WTC11 (cell line): ENCODE measurements around the gene PFKFB4. TPM values are rescaled to one million over a fixed set of nuclear protein-coding genes. Genes with fewer than 3 reads are reported as not detected.

Experiments used
- ATAC-seq: fragments of 200-7000 bp; cut with Tn5 transposase; 2 replicates; pipeline ENCODE4 v1.10.0; 2021; ENCODE audit warnings: mild to moderate bottlenecking, moderate library complexity
- CTCF ChIA-PET: fragments of 300-600 bp; sonication (Branson Sonifier 250); formaldehyde crosslinking; loops from one replicate; lab custom pipeline; 2021; ENCODE audit warnings: antibody characterized with exemption; lab: Charles Lee
- POLR2A ChIA-PET: fragments of 350-600 bp; sonication (Branson Sonifier 250); formaldehyde crosslinking; loops from one replicate; lab custom pipeline; 2021; ENCODE audit warnings: antibody characterized with exemption; lab: Charles Lee
- DNase-seq: peaks from one replicate; pipeline ENCODE4 v3.0.0; 2021; ENCODE audit warnings: low spot score
- H3K27ac Mint-ChIP-seq: 2 replicates; pipeline ENCODE4 v1.8.0; 2021; ENCODE audit warnings: mixed read lengths
- H3K27me3 Mint-ChIP-seq: 2 replicates; pipeline ENCODE4 v1.8.0; 2021; ENCODE audit warnings: low read depth, mild to moderate bottlenecking, moderate library complexity, mixed read lengths
- H3K36me3 Mint-ChIP-seq: 2 replicates; pipeline ENCODE4 v1.8.0; 2021; ENCODE audit warnings: mixed read lengths
- H3K4me1 Mint-ChIP-seq: 2 replicates; pipeline ENCODE4 v1.8.0; 2022; ENCODE audit warnings: mixed read lengths
- H3K4me3 Mint-ChIP-seq: 2 replicates; pipeline ENCODE4 v1.8.0; 2021; ENCODE audit warnings: mild to moderate bottlenecking, moderate library complexity, mixed read lengths
- H3K9me3 Mint-ChIP-seq: 2 replicates; pipeline ENCODE4 v1.8.0; 2021; ENCODE audit warnings: mixed read lengths
- ATF1 ChIP-seq: sonication (generic); formaldehyde crosslinking; IDR thresholded peaks from 2 replicates; pipeline ENCODE4 v1.8.1; 2023; ENCODE audit warnings: mild to moderate bottlenecking, moderate library complexity, missing genetic modification reagents
- ATF2 ChIP-seq: sonication (generic); formaldehyde crosslinking; IDR thresholded peaks from 2 replicates; pipeline ENCODE4 v1.8.1; 2022; ENCODE audit warnings: low read depth, missing genetic modification reagents, borderline replicate concordance
- EMX1 ChIP-seq: fragments of 250-450 bp; sonication (Bioruptor Pico); IDR thresholded peaks from 2 replicates; pipeline ENCODE4 v1.8.0; 2021; ENCODE audit warnings: mild to moderate bottlenecking
- ETV6 ChIP-seq: sonication (generic); formaldehyde crosslinking; IDR thresholded peaks from 2 replicates; pipeline ENCODE4 v1.8.1; 2022; ENCODE audit warnings: mild to moderate bottlenecking, missing genetic modification reagents
- FOXJ3 ChIP-seq: sonication (generic); formaldehyde crosslinking; IDR thresholded peaks from 2 replicates; pipeline ENCODE4 v1.9.0; 2021; ENCODE audit warnings: missing genetic modification reagents, mild to moderate bottlenecking, borderline replicate concordance
- PRDM15 ChIP-seq: sonication (generic); formaldehyde crosslinking; IDR thresholded peaks from 2 replicates; pipeline ENCODE4 v1.8.0; 2022; ENCODE audit warnings: missing genetic modification reagents
- SOX15 ChIP-seq: fragments of 250-450 bp; sonication (Bioruptor Pico); IDR thresholded peaks from 2 replicates; pipeline ENCODE4 v1.9.0; 2021; ENCODE audit warnings: mild to moderate bottlenecking
- STAT6 ChIP-seq: sonication (generic); formaldehyde crosslinking; conservative IDR thresholded peaks from 2 replicates; pipeline ENCODE4 v1.8.1; 2023; ENCODE audit warnings: mild to moderate bottlenecking, low read depth, missing genetic modification reagents, moderate library complexity
- TEAD1 ChIP-seq: sonication (generic); formaldehyde crosslinking; IDR thresholded peaks from 2 replicates; pipeline ENCODE4 v1.8.0; 2022; ENCODE audit warnings: mild to moderate bottlenecking, missing genetic modification reagents
- ZBTB21 ChIP-seq: sonication (generic); formaldehyde crosslinking; IDR thresholded peaks from 2 replicates; pipeline ENCODE4 v1.8.1; 2023; ENCODE audit warnings: mild to moderate bottlenecking, missing genetic modification reagents, borderline replicate concordance
- ZNF121 ChIP-seq: sonication (generic); formaldehyde crosslinking; IDR thresholded peaks from 2 replicates; pipeline ENCODE4 v1.8.0; 2023; ENCODE audit warnings: missing genetic modification reagents
- ZNF138 ChIP-seq: sonication (generic); formaldehyde crosslinking; conservative IDR thresholded peaks from 2 replicates; pipeline ENCODE4 v1.8.1; 2022; ENCODE audit warnings: mild to moderate bottlenecking, moderate library complexity, missing genetic modification reagents
- ZNF317 ChIP-seq: sonication (generic); formaldehyde crosslinking; IDR thresholded peaks from 2 replicates; pipeline ENCODE4 v1.8.1; 2023; ENCODE audit warnings: low read depth, mild to moderate bottlenecking, moderate library complexity, missing genetic modification reagents, borderline replicate concordance
- total RNA-seq: library from RNA; stranded (reverse); gene quantifications from 3 replicates; pipeline ENCODE4 v1.2.3, GENCODE V29; 2021
- TF ChIP-seq, protein P1 (sequence below): fragments of 250-450 bp; sonication (Bioruptor Pico); conservative IDR thresholded peaks from 2 replicates; pipeline ENCODE4 v1.9.0; 2021; ENCODE audit warnings: mild to moderate bottlenecking
- TF ChIP-seq, protein P2 (sequence below): fragments of 250-450 bp; sonication (Bioruptor Pico); IDR thresholded peaks from 2 replicates; pipeline ENCODE4 v1.8.0; 2021; ENCODE audit warnings: mild to moderate bottlenecking
- TF ChIP-seq, protein P3 (sequence below): fragments of 250-450 bp; sonication (Bioruptor Pico); IDR thresholded peaks from 2 replicates; pipeline ENCODE4 v2.1.2; 2022; ENCODE audit warnings: mild to moderate bottlenecking, moderate library complexity

The PFKFB4 gene
- total RNA-seq, 1 experiment from 2014 or later: 18.0 TPM

DNA sequence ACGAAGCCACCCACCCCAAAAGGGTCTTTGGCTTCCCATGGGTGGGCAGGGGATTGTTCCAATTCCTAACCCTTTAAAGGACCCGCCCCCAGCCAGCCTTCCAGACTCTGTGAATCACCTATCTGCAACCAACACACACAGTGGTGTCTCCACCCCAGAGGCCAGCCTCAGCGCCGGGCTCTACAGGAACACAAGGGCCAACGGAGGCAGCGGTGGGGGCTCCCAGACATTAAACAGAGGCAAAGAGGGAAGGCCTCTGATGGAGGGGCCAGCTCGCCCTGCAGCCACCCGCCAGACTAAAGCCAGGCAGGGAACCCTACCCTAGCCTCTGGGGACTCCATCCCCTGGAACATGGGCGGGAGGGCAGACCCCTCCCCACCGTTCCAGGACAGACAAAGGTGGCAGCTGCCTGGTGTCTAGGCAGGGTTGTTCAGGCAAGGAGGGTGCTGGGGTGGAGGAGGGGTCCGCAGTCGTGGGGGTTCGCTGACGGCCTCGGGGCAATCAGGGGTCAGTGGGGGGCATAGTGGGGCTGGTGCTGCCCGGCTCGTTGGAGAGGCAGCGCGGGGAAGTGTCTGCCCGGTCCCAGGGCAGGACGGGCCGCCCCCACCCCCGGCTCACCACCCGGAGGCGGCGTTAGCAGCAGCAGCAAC lies 53.1 kb downstream of the PFKFB4 start (continued):
- TF ChIP-seq PRDM15 (CRISPR knock-in tag) (no peak), ETV6 (CRISPR knock-in tag) (0 out of 2 replicates have a peak, but pooled peaks have one; percentile 31), ZBTB21 (CRISPR knock-in tag) (no peak), ZNF138 (CRISPR knock-in tag) (peak; percentile 57; the same call in 1 of the 2 replicates)

GRCh38 chr3:48502728-48503168 lies 53.9 kb downstream of the PFKFB4 start:
- Mint-ChIP-seq H3K36me3 (peaks cover 13% of the 10 kb centered on the region), H3K27me3 (no peaks in the 10 kb centered on the region; the same call in none of the 2 replicates), H3K4me1 (peaks cover 34% of the 10 kb centered on the region), H3K27ac (no peak overlapping the region)
- ChIA-PET POLR2A (interaction anchor here (2.8 kb wide), 1 partner anchor 29 kb away, joined by 21 read pairs; no protein-coding TSS in a partner anchor), CTCF (interaction anchor here (9.1 kb wide), 1 partner anchor 29 kb away, joined by 168 read pairs; no protein-coding TSS in a partner anchor)
- ATAC-seq (no peak), DNase-seq (no peak)
- TF ChIP-seq EMX1 (CRISPR knock-in tag) (no peak), FOXJ3 (CRISPR knock-in tag) (no peak), ZNF121 (CRISPR knock-in tag) (no peak), SOX15 (CRISPR knock-in tag) (no peak), ATF1 (CRISPR knock-in tag) (no peak), TEAD1 (CRISPR knock-in tag) (no peak), STAT6 (CRISPR knock-in tag) (no peak), ATF2 (CRISPR knock-in tag) (no peak), ZNF317 (no peak)
- TF ChIP-seq, protein P1, sequence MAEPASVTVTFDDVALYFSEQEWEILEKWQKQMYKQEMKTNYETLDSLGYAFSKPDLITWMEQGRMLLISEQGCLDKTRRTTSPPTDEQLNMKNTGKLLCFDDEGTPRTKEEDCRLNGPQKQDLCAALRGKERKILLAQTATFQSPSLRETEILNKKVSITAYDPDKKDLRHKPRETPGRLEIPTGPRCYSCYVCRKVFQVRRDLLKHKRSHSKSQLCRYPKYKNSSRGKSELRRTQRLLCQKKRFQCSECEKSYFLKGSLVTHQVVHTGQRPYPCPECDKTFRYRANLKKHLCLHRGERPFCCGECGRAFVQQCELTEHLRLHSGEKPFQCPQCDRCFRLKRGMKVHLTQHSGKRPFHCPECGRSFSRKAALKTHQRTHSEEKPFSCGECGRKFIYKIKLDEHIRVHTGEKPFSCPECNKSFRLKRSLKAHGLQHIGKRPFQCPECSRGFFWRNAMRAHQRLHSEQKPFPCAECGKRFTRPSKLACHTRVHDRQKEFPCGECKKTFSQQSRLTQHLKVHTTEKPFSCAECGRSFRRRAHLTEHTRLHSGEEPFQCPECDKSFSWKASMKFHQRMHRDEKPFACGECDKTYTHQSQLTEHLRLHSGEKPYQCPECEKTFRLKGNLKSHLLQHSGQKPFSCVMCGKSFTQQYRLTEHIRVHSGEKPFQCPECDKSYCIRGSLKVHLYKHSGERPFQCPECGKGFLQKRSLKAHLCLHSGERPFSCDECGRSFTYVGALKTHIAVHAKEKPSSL (CRISPR knock-in tag): no peak
- TF ChIP-seq, protein P2, sequence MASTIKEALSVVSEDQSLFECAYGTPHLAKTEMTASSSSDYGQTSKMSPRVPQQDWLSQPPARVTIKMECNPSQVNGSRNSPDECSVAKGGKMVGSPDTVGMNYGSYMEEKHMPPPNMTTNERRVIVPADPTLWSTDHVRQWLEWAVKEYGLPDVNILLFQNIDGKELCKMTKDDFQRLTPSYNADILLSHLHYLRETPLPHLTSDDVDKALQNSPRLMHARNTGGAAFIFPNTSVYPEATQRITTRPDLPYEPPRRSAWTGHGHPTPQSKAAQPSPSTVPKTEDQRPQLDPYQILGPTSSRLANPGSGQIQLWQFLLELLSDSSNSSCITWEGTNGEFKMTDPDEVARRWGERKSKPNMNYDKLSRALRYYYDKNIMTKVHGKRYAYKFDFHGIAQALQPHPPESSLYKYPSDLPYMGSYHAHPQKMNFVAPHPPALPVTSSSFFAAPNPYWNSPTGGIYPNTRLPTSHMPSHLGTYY (CRISPR knock-in tag): no peak
- TF ChIP-seq, protein P3, sequence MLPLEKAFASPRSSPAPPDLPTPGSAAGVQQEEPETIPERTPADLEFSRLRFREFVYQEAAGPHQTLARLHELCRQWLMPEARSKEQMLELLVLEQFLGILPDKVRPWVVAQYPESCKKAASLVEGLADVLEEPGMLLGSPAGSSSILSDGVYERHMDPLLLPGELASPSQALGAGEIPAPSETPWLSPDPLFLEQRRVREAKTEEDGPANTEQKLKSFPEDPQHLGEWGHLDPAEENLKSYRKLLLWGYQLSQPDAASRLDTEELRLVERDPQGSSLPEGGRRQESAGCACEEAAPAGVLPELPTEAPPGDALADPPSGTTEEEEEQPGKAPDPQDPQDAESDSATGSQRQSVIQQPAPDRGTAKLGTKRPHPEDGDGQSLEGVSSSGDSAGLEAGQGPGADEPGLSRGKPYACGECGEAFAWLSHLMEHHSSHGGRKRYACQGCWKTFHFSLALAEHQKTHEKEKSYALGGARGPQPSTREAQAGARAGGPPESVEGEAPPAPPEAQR: no peak
- TF ChIP-seq, all 79 proteins: peak for 0
- Mint-ChIP-seq H3K4me3 (peak overlapping the region; percentile 82), H3K9me3 (peaks cover 7% of the 10 kb centered on the region)
